ENCODE results near the gene TGFBR3.

DNA sequence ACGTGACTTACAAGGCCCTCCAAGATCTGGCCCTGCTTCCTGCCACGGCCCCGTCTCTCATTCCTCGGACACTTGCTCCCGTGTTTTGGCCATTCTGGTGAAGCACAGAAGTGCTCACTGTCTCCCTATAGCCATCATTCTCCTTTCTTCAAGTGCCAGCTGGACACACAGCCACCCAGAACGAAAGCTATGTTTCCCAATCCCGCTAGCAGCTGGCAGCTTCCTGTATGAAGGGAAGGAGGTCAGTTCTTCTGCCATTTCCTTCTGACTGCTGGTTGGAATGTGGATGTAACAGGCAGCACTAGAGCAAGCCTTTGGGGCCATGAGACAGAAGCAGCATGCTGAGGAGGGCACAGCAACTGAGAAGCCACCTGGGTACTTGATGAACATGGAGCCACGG is 82.8 kb downstream of the TGFBR3 start:
- TF ChIP-seq, protein P1, sequence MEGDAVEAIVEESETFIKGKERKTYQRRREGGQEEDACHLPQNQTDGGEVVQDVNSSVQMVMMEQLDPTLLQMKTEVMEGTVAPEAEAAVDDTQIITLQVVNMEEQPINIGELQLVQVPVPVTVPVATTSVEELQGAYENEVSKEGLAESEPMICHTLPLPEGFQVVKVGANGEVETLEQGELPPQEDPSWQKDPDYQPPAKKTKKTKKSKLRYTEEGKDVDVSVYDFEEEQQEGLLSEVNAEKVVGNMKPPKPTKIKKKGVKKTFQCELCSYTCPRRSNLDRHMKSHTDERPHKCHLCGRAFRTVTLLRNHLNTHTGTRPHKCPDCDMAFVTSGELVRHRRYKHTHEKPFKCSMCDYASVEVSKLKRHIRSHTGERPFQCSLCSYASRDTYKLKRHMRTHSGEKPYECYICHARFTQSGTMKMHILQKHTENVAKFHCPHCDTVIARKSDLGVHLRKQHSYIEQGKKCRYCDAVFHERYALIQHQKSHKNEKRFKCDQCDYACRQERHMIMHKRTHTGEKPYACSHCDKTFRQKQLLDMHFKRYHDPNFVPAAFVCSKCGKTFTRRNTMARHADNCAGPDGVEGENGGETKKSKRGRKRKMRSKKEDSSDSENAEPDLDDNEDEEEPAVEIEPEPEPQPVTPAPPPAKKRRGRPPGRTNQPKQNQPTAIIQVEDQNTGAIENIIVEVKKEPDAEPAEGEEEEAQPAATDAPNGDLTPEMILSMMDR (IDR thresholded peaks at IDR 0.05) = no peak
- no peak for TF ChIP-seq POLR2A (IDR thresholded peaks at IDR 0.05)
- no peak for TF ChIP-seq POLR2AphosphoS5 (IDR thresholded peaks at IDR 0.05)
- TF ChIP-seq EP300 (IDR thresholded peaks at IDR 0.05) = no peak

Data from stomach (tissue), 4 donors.